HepG2 (cell line): ENCODE results near the gene TBL2. TPM values are rescaled to one million over a fixed set of nuclear protein-coding genes. Genes with fewer than 3 reads are reported as not detected.
A peak's percentile ranks its signal among the peaks of the same experiment; 100 is the strongest.

ENCODE experiments used
- ARNT2 ChIP-seq: sonication (generic); formaldehyde crosslinking; IDR thresholded peaks from 2 replicates; pipeline ENCODE4 v1.8.0; 2022; ENCODE audit warnings: mild to moderate bottlenecking, low read depth, missing genetic modification reagents, moderate library complexity
- CENPX ChIP-seq: sonication (generic); formaldehyde crosslinking; IDR thresholded peaks from 2 replicates; pipeline ENCODE4 v1.9.0; 2021; ENCODE audit warnings: mild to moderate bottlenecking, missing genetic modification reagents, moderate library complexity
- CREM ChIP-seq, 2 experiments: sonication (generic) in 1 of 2; formaldehyde crosslinking in 1 of 2; IDR thresholded peaks; 2 replicates each; pipeline versions ENCODE4 v1.4.0 to v1.6.1; 2016 to 2020; ENCODE audit warnings: antibody characterized with exemption in 1 of 2, mild to moderate bottlenecking in 1 of 2, missing genetic modification reagents in 1 of 2
- ELF3 ChIP-seq: IDR thresholded peaks from 2 replicates; pipeline ENCODE4 v1.6.1; 2016; ENCODE audit warnings: missing genetic modification reagents, missing compliant biosample characterization
- GFI1 ChIP-seq: sonication (generic); formaldehyde crosslinking; IDR thresholded peaks from 2 replicates; pipeline ENCODE4 v1.5.0; 2020; ENCODE audit warnings: missing genetic modification reagents, mild to moderate bottlenecking, borderline replicate concordance
- HBP1 ChIP-seq: IDR thresholded peaks from 2 replicates; pipeline ENCODE4 v1.6.1; 2016; ENCODE audit warnings: low read depth, control low read depth
- HNRNPLL ChIP-seq: fragments of 200-400 bp; formaldehyde crosslinking; IDR thresholded peaks from 2 replicates; pipeline ENCODE4 v1.6.1; 2017; ENCODE audit warnings: mild to moderate bottlenecking, low read depth, low read length; ENCODE audit not compliant: poor library complexity, severe bottlenecking
- HOXA7 ChIP-seq: sonication (generic); formaldehyde crosslinking; IDR thresholded peaks from 2 replicates; pipeline ENCODE4 v1.8.1; 2022; ENCODE audit warnings: mild to moderate bottlenecking, missing genetic modification reagents, moderate library complexity
- NFE2L1 ChIP-seq: sonication (generic); formaldehyde crosslinking; IDR thresholded peaks from 2 replicates; pipeline ENCODE4 v1.4.0; 2020; ENCODE audit warnings: missing genetic modification reagents, mild to moderate bottlenecking, borderline replicate concordance
- PITX1 ChIP-seq: sonication (generic); formaldehyde crosslinking; IDR thresholded peaks from 2 replicates; pipeline ENCODE4 v1.5.1; 2020; ENCODE audit warnings: mild to moderate bottlenecking, missing genetic modification reagents
- SIX1 ChIP-seq: sonication (generic); formaldehyde crosslinking; IDR thresholded peaks from 2 replicates; pipeline ENCODE4 v1.4.0; 2020; ENCODE audit warnings: missing genetic modification reagents, borderline replicate concordance
- XBP1 ChIP-seq: sonication (generic); formaldehyde crosslinking; IDR thresholded peaks from 2 replicates; pipeline ENCODE4 v1.5.0; 2020; ENCODE audit warnings: missing genetic modification reagents
- ZBTB3 ChIP-seq: sonication (generic); formaldehyde crosslinking; IDR thresholded peaks from 2 replicates; pipeline ENCODE4 v1.4.0; 2020; ENCODE audit warnings: low read depth, mild to moderate bottlenecking, moderate library complexity, missing genetic modification reagents, borderline replicate concordance
- ZNF235 ChIP-seq: sonication (generic); formaldehyde crosslinking; IDR thresholded peaks from 2 replicates; pipeline ENCODE4 v1.8.1; 2023; ENCODE audit warnings: mild to moderate bottlenecking, missing genetic modification reagents, borderline replicate concordance
- ZNF44 ChIP-seq: sonication (generic); formaldehyde crosslinking; IDR thresholded peaks from 2 replicates; pipeline ENCODE4 v1.5.1; 2020; ENCODE audit warnings: mild to moderate bottlenecking, missing genetic modification reagents
- ZNF607 ChIP-seq: sonication (generic); formaldehyde crosslinking; IDR thresholded peaks from 2 replicates; pipeline ENCODE4 v1.5.1; 2020; ENCODE audit warnings: missing genetic modification reagents, mild to moderate bottlenecking, borderline replicate concordance
- ZNF639 ChIP-seq: conservative IDR thresholded peaks from 2 replicates; pipeline ENCODE4 v1.6.1; 2018; ENCODE audit warnings: missing genetic modification reagents
- ZNF709 ChIP-seq: sonication (generic); formaldehyde crosslinking; IDR thresholded peaks from 2 replicates; pipeline ENCODE4 v1.5.0; 2020; ENCODE audit warnings: mild to moderate bottlenecking, missing genetic modification reagents
- ZNF773 ChIP-seq: sonication (generic); formaldehyde crosslinking; IDR thresholded peaks from 2 replicates; pipeline ENCODE4 v1.4.0; 2020; ENCODE audit warnings: missing genetic modification reagents, borderline replicate concordance
- ZNF841 ChIP-seq: sonication (generic); formaldehyde crosslinking; IDR thresholded peaks from 2 replicates; pipeline ENCODE4 v1.8.1; 2023; ENCODE audit warnings: missing genetic modification reagents, borderline replicate concordance
- ZSCAN25 ChIP-seq: sonication (generic); formaldehyde crosslinking; IDR thresholded peaks from 2 replicates; pipeline ENCODE4 v1.8.0; 2022; ENCODE audit warnings: mild to moderate bottlenecking, missing genetic modification reagents
- ZSCAN31 ChIP-seq: sonication (generic); formaldehyde crosslinking; IDR thresholded peaks from 2 replicates; pipeline ENCODE4 v1.5.0; 2020; ENCODE audit warnings: low read depth, mild to moderate bottlenecking, missing genetic modification reagents
- ZSCAN9 ChIP-seq: IDR thresholded peaks from 2 replicates; pipeline ENCODE4 v1.6.1; 2016; ENCODE audit warnings: borderline replicate concordance
- polyA plus RNA-seq, 8 experiments: library from polyadenylated mRNA; depleted of rRNA in 3 of 8; stranded (reverse) in 7 of 8; unstranded in 1 of 8; fragments of >200 nt; fragmentation: Illumina TruSeq in 4 of 8; extraction: Trizol in 4 of 8; gene quantifications; 2 replicates each; pipeline versions ENCODE4 v1.2.1 to v1.2.3, GENCODE V29; 2011 to 2016; ENCODE audit warnings: low read depth in 4 of 8, missing spikeins in 1 of 8, mixed read lengths in 1 of 8; ENCODE audit not compliant: insufficient read depth in 1 of 8
- total RNA-seq, 5 experiments: library from RNA; depleted of rRNA; stranded (reverse); fragments of >200 nt; fragmentation: Illumina TruSeq; extraction: Trizol; gene quantifications; 2 replicates each; pipeline ENCODE4 v1.2.3, GENCODE V29; 2016; ENCODE audit warnings: low read depth in 1 of 5
- TF ChIP-seq, protein P1 (sequence below): sonication (generic); formaldehyde crosslinking; IDR thresholded peaks from 2 replicates; pipeline ENCODE4 v1.9.0; 2022; ENCODE audit warnings: missing genetic modification reagents, mild to moderate bottlenecking, borderline replicate concordance
- TF ChIP-seq, protein P2 (sequence below): sonication (generic); IDR thresholded peaks from 2 replicates; pipeline ENCODE4 v1.6.1; 2016; ENCODE audit warnings: low read depth, borderline replicate concordance

The TBL2 gene
- total and polyA plus RNA-seq, 2 of the 13 experiments (the other 11 are each of a cell fraction or from before 2014, with no cell fraction given), result 43.4 to 47.2 TPM

DNA sequence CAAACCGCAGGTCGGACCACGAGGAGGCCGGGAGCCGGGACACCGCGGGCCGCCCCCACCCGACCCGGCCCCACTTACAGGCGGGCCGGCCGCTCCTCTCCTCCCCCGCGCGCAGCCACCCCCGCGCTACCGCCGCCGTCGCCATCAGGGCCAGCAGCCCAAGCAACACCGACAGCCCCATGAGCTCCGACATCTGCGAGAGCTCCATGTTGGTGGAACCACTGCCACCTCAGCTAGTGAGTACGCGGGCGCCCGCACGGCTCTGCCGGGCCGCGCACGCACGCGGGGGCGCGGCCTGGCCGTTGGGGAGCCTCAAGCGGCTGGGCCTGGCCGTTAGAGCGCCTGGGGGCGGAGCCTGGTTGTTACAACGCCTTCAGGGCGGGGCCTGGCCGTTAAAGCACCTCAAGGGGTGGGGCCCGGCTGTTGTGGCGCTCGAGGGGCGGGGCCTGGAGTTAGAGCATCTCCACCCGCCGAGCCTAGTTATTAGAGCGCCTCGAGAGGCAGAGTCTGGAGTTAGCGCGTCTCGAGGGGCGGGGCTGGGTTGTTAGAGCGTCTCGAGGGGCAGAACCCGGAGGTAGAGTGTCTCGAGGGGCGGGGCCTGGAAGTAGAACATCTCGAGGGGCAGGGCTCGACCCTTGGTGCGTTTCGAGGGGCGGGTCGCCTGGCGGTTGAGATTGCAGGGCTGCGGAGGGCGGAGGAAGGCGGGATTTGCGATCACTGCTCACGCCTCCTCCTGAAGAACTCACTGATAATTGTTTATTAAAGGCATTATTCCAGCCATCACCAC, at the start of gene TBL2 (continued):
- TF ChIP-seq, protein P1, sequence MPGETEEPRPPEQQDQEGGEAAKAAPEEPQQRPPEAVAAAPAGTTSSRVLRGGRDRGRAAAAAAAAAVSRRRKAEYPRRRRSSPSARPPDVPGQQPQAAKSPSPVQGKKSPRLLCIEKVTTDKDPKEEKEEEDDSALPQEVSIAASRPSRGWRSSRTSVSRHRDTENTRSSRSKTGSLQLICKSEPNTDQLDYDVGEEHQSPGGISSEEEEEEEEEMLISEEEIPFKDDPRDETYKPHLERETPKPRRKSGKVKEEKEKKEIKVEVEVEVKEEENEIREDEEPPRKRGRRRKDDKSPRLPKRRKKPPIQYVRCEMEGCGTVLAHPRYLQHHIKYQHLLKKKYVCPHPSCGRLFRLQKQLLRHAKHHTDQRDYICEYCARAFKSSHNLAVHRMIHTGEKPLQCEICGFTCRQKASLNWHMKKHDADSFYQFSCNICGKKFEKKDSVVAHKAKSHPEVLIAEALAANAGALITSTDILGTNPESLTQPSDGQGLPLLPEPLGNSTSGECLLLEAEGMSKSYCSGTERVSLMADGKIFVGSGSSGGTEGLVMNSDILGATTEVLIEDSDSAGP (CRISPR knock-in tag), result peak; percentile 78; the same call in 1 of the 2 replicates
- TF ChIP-seq ZSCAN31 (CRISPR knock-in tag), result no peak
- TF ChIP-seq, protein P2, sequence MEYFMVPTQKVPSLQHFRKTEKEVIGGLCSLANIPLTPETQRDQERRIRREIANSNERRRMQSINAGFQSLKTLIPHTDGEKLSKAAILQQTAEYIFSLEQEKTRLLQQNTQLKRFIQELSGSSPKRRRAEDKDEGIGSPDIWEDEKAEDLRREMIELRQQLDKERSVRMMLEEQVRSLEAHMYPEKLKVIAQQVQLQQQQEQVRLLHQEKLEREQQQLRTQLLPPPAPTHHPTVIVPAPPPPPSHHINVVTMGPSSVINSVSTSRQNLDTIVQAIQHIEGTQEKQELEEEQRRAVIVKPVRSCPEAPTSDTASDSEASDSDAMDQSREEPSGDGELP, result no peak
- TF ChIP-seq HNRNPLL, result peak; percentile 70
- no peak for TF ChIP-seq ZNF709 (CRISPR knock-in tag)
- TF ChIP-seq ELF3, result no peak
- TF ChIP-seq ZNF639, result 0 out of 2 replicates have a peak, but pooled peaks have one; percentile 18
- peak; percentile 95 for TF ChIP-seq ZSCAN25 (CRISPR knock-in tag)
- TF ChIP-seq NFE2L1 (CRISPR knock-in tag), result no peak
- no peak for TF ChIP-seq CENPX (CRISPR knock-in tag)
- TF ChIP-seq PITX1 (CRISPR knock-in tag), result no peak
- peak; percentile 64; the same call in 1 of the 2 replicates for TF ChIP-seq ZBTB3 (CRISPR knock-in tag)
- TF ChIP-seq ZNF44 (CRISPR knock-in tag), result no peak
- TF ChIP-seq ZNF235 (CRISPR knock-in tag), result 0 out of 2 replicates have a peak, but pooled peaks have one; percentile 61
- TF ChIP-seq ZNF607, result no peak
- no peak for TF ChIP-seq GFI1 (CRISPR knock-in tag)
- no peak for TF ChIP-seq ZSCAN9 (CRISPR knock-in tag)
- TF ChIP-seq XBP1 (CRISPR knock-in tag), result no peak
- no peak for TF ChIP-seq HBP1 (CRISPR knock-in tag)
- no peak for TF ChIP-seq HOXA7
- TF ChIP-seq ARNT2, result peak; percentile 38
- TF ChIP-seq CREM (IDR thresholded peaks at IDR 0.05), result no peak
- no peak for TF ChIP-seq CREM (CRISPR knock-in tag; IDR thresholded peaks at IDR 0.05)
- no peak for TF ChIP-seq ZNF773
- 0 out of 2 replicates have a peak, but pooled peaks have one; percentile 35 for TF ChIP-seq ZNF841
- TF ChIP-seq SIX1, result no peak
